Measurements from ENCODE around the gene CDKL4.
"Not testable (repeated sequence)": the region's sequence is repeated elsewhere in the genome, so short reads cannot be mapped to it uniquely, and the experiment has no call there.

CDKL4 gene

GRCh38 chr2:39178756-39179155, 65.0 kb downstream of the CDKL4 start:
- DNase-seq (ENCODE audit: low spot score) = no peak

GRCh38 chr2:39176997-39177396, 66.8 kb downstream of the CDKL4 start:
- DNase-seq (ENCODE audit: low spot score) = no peak

- no peak for DNase-seq (ENCODE audit: low spot score)
Observed at GRCh38 chr2:39175026-39175812, 68.6 kb downstream of the CDKL4 start.

GRCh38 chr2:39174022-39174421, 69.7 kb downstream of the CDKL4 start:
- no peak for DNase-seq (ENCODE audit: low spot score)

GRCh38 chr2:39172047-39172706, 71.6 kb downstream of the CDKL4 start:
- not testable (repeated sequence) for DNase-seq (ENCODE audit: low spot score)

GRCh38 chr2:39171621-39172020, 72.1 kb downstream of the CDKL4 start:
- DNase-seq (ENCODE audit: low spot score) = no peak

- no peak for DNase-seq (ENCODE audit: low spot score)
Observed at GRCh38 chr2:39164089-39164488, 79.7 kb downstream of the CDKL4 start.

GRCh38 chr2:39160982-39161381, 82.8 kb downstream of the CDKL4 start:
- no peak for DNase-seq (ENCODE audit: low spot score)

DNA sequence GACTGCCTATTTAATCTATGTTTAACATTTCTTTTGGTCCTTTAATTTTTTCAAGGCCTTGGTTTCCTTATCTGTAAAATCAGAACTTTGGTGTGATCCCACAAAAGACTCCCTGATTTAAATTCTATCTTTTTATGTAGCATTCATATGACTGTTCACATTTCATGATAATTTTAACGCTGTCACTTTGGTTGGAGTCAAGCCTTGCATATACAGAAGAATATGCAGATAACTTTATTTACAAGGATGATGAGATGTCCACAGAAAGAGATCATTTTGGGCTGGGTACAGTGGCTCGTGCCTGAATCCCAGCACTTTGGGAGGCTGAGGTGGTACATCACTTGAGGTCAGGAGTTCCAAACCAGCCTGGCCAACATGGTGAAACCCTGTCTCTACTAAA, 84.5 kb downstream of the CDKL4 start:
- no peak for DNase-seq (ENCODE audit: low spot score)

- DNase-seq (ENCODE audit: low spot score) = no peak
Observed at GRCh38 chr2:39158351-39158750, 85.4 kb downstream of the CDKL4 start.

DNA sequence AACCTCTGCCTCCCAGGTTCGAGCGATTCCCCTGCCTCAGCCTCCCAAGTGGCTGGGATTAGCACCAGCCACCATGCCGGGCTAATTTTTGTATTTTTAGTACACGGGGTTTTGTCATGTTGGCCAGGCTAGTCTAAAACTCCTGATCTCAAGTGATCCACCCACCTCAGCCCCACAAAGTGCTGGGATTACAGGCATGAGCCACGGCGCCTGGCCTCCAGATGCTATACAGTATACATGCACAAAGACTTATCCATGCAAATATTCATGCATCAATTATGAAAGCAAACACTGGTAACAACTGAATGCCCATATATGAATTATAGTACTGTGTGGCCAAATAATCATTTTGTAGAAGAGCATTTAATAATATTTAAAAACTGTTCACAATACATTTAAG, 86.9 kb downstream of the CDKL4 start:
- no peak for DNase-seq (ENCODE audit: low spot score)

GRCh38 chr2:39156107-39156506, 87.7 kb downstream of the CDKL4 start:
- DNase-seq (ENCODE audit: low spot score) = no peak

DNA sequence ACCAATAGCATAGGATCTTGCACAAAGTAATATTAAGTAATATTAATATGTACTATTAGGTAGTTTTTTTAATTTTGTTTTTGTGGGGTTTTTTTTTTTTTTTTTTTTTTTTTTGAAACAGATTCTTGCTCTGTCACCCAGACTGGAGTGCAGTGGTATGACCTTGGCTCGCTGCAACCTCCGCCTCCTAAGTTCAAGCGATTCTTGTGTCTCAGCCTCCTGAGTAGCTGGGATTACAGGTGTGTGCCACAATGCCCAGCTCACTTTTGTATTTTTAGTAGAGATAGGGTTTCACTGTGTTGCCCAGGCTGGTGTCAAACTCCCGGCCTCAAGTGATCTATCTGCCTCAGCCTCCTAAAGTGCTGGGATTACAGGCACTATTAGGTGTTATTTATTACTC, 88.2 kb downstream of the CDKL4 start:
- DNase-seq (ENCODE audit: low spot score) = not testable (repeated sequence)

- DNase-seq (ENCODE audit: low spot score) = no peak
Observed at GRCh38 chr2:39154944-39155343, 88.8 kb downstream of the CDKL4 start.

GRCh38 chr2:39153312-39153711, 90.5 kb downstream of the CDKL4 start:
- no peak for DNase-seq (ENCODE audit: low spot score)

DNA sequence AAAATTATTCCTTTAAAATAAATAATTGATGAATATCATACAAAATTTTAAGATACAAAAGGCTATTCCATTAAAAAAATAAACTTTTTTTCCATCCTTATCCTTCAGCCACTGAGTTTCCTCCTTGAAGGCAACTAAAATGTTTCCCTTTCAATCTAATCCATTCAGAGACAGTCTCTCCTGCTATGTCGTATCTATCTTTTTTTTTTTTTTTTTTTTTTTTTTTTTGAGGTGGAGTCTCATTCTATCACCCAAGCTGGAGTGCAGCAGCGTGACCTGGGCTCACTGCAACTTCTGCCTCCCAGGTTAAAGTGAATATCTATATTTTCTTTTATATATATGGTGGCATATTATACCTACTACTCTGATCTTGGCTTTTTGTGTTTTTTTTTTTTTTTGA, 91.3 kb downstream of the CDKL4 start:
- no peak for DNase-seq (ENCODE audit: low spot score)

- no peak for DNase-seq (ENCODE audit: low spot score)
Observed at GRCh38 chr2:39150890-39151497, 92.8 kb downstream of the CDKL4 start.

- no peak for DNase-seq (ENCODE audit: low spot score)
Observed at GRCh38 chr2:39150102-39150562, 93.6 kb downstream of the CDKL4 start.

DNA sequence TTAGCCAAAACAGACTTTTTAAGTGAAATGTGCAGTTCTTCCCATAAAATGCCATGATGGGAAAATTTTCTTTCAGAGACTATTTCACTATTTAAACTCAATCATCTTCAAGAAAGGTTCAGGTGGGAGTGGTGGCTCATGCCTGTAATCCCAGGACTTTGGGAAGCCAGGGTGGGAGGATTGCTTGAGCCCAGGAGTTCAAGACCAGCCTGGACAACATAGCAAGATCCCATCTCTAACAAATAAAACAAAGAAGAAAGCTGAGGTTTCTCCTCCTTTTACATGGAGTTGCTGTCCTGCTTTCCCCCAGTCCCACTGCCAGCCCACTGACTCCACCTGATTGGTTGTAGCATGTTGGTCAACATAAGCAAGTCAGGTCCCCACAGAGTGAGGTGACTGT, 97.1 kb downstream of the CDKL4 start:
- no peak for DNase-seq (ENCODE audit: low spot score)

GRCh38 chr2:39145906-39146421, 97.8 kb downstream of the CDKL4 start:
- DNase-seq (ENCODE audit: low spot score) = no peak

DNA sequence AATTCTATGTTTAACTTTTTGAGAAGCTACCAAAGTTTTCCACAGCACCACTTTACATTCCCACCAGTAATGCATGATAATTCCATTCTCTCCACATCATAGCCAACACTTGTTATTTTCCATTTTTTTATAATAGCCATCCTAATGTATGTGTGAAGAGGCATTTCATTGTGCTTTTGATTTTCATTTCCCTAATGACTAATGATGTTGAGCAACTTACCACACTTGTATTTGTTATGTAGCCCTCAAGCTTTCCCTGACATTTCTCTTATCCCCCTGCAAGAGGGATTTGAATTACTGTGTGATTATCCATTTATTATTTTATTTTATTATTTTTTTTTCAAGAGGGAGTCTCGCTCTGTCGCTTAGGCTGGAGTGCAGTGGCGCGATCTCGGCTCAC, 99.4 kb downstream of the CDKL4 start:
- no peak for DNase-seq (ENCODE audit: low spot score)

- no peak for DNase-seq (ENCODE audit: low spot score)
Observed at GRCh38 chr2:39142904-39143605, 100.7 kb downstream of the CDKL4 start.
